ENCODE data around the gene CFAP157. TPM values are rescaled to one million over a fixed set of nuclear protein-coding genes. Genes with fewer than 3 reads are reported as not detected.

The CFAP157 gene
- total and polyA plus RNA-seq, 8 donors, result 0.35 to 12.6 (median 8.4) TPM

DNA sequence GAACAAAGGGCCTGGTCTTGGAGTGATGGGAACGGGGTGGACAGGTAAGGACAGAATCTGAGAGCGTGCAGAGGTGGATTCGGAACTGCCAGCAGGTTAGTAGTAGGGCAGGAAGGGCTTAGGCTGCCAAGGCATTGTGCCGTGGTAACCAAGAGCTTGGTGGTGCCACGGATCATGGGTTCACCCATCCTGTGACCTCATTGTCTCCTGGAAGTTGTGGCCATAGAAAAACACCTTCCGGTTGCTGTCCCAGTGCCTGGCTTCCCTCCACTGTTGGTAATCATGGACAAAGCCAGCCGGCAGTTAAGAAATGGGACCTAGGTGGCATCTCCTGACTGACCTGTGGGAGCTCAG lies 42.5 kb upstream of the CFAP157 start:
- H3K36me3 ChIP-seq, result peaks cover 0 to 63% of the 10 kb centered on the region in 2 donors

DNA sequence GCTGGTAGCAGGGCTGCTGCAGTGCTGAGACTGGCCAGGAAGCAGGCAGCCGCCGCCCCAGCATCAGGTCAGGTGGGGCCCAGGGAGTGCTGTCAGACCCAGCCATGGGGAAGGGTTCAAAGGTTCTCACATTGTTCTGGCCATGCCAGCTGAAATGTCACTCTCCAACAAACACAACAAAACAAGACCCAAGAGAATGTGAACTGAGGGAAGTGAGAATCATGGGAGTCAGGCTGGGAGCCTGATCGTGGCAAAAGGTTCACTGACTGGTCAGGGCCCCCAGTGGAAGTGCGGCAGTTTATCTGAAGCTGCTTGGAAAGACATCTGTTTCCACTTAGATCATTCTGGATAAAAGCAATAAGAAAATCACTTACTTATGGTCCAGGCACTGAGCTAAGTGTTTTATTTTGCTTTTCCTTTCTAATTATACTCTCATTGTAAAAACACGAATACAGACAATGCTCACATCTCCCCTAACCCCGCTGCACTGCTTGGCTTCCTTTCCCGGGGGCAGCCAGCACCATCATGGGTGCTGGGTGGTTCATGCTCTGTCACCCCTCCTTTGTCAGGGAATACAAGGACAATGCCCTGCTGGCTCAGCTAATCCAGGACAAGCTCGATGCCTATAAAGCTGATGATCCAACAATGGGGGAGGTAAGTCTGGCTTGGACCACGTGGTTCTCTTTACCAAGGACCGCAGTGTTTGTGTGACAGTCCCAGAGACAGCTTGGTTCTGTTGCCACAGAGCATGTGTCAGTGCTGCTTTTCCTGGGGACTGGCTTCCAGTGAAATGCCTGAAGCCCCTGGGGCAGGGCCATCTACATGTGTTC lies 41.9 kb upstream of the CFAP157 start:
- Histone ChIP-seq H3K36me3 (peaks cover 0 to 61% of the 10 kb centered on the region in 2 donors), H3K27ac (peak overlapping the region in 1 of 2 donors; percentile 20)
- ATAC-seq, result no peak

More for the DNA sequence above, 42.5 kb upstream of the CFAP157 start:
- TF ChIP-seq CTCF (IDR thresholded peaks at IDR 0.05), result no peak
- Histone ChIP-seq H3K9me3 (no peaks in the 10 kb centered on the region), H3K4me1 (no peaks in the 10 kb centered on the region), H3K27ac (peak overlapping the region in 1 of 2 donors; percentile 20), H3K4me3 (no peak overlapping the region), H3K27me3 (no peaks in the 10 kb centered on the region)
- DNase-seq, result no peak
- ATAC-seq, result no peak
- intact Hi-C loops (cut with DNase I), result no loop called here

DNA sequence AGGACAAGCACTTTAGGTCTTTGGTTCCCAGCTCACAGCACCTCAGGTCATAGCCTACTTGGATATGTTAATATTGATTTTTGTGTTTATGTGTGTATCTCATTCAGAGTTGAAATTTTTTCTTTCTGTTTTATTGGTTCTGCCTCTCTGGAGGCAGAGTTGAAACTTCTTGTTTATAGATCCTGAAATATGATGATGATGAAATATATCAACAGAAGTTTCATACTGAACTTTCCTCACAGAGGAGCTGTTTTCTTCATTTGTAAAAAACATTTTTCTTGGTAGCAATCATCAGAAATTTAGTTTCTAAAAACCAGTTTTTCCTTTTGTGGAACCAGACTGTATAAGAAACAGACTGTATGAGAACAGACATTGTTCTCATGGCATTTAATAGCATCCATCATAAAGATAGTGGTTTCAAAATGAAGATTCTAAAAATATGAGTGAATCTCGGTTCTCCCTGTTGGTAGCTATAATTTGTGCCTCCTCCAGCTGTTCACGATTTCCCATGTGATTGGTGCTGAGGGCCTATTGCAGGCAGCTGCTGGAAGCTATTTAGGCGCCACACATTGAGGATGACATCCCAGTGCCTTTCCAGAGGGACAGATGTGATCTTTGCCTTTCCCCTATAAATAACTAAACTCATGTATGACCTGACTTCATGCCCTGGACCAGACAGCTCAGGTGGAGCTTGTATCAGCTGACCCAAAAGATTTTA lies 39.5 kb upstream of the CFAP157 start:
- Histone ChIP-seq H3K27me3 (no peaks in the 10 kb centered on the region), H3K27ac (no peak overlapping the region), H3K36me3 (peaks cover 0 to 69% of the 10 kb centered on the region in 2 donors), H3K9me3 (no peaks in the 10 kb centered on the region), H3K4me1 (no peaks in the 10 kb centered on the region), H3K4me3 (no peak overlapping the region)
- DNase-seq (no peak), ATAC-seq (no peak)
- intact Hi-C loops (cut with DNase I), result no loop called here
- no peak for TF ChIP-seq CTCF (IDR thresholded peaks at IDR 0.05)

More for the DNA sequence above, 41.9 kb upstream of the CFAP157 start:
- Histone ChIP-seq H3K4me1 (no peaks in the 10 kb centered on the region), H3K9me3 (no peaks in the 10 kb centered on the region), H3K27me3 (no peaks in the 10 kb centered on the region), H3K4me3 (no peak overlapping the region)
- intact Hi-C loops (cut with DNase I), result no loop called here
- TF ChIP-seq CTCF (IDR thresholded peaks at IDR 0.05), result no peak
- DNase-seq, result no peak

GRCh38 chr9:127667906-127668305 lies 38.9 kb upstream of the CFAP157 start:
- Histone ChIP-seq H3K36me3 (peaks cover 0 to 70% of the 10 kb centered on the region in 2 donors), H3K27me3 (no peaks in the 10 kb centered on the region), H3K4me1 (no peaks in the 10 kb centered on the region), H3K9me3 (no peaks in the 10 kb centered on the region), H3K4me3 (no peak overlapping the region), H3K27ac (no peak overlapping the region)
- no peak for TF ChIP-seq CTCF (IDR thresholded peaks at IDR 0.05)
- no peak for ATAC-seq
- DNase-seq, result no peak
- intact Hi-C loops (cut with DNase I), result no loop called here

DNA sequence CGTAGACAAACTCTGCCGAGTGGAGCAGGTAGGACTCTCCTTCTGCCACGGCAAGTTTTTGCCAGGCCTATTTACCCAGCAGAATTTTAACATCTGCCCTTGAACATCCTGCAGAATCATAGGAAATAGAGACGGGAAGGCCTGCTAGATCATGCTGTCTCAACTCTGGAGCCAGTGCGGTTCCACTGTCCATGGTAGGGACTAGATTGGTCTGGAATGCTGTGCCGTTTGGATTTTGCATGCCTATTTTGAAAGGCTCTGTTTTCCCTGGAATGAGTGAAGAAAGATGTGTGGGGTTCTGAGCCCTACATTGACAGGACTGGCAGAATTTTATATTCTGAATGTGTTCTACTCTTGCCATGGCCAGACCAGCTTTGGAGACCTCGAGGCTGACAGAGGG lies 33.6 kb upstream of the CFAP157 start:
- ATAC-seq, result no peak
- Histone ChIP-seq H3K36me3 (peaks cover 0 to 60% of the 10 kb centered on the region in 2 donors), H3K27ac (no peak overlapping the region), H3K4me3 (no peak overlapping the region), H3K9me3 (no peaks in the 10 kb centered on the region), H3K4me1 (no peaks in the 10 kb centered on the region), H3K27me3 (no peaks in the 10 kb centered on the region)
- TF ChIP-seq CTCF (IDR thresholded peaks at IDR 0.05), result no peak
- DNase-seq, result no peak
- intact Hi-C loops (cut with DNase I), result no loop called here

Data from left lung (tissue), 10 donors.